GM12873 (cell line): ENCODE measurements around the gene MMP14.

Source experiments
- TF ChIP-seq, protein P1 (sequence below): IDR thresholded peaks from 2 replicates; pipeline ENCODE4 v1.5.1; 2012; ENCODE audit warnings: low read depth, mild to moderate bottlenecking, moderate library complexity, low read length, control low read depth; ENCODE audit not compliant: insufficient read depth; ENCODE audit errors: missing control alignments

The MMP14 gene

DNA sequence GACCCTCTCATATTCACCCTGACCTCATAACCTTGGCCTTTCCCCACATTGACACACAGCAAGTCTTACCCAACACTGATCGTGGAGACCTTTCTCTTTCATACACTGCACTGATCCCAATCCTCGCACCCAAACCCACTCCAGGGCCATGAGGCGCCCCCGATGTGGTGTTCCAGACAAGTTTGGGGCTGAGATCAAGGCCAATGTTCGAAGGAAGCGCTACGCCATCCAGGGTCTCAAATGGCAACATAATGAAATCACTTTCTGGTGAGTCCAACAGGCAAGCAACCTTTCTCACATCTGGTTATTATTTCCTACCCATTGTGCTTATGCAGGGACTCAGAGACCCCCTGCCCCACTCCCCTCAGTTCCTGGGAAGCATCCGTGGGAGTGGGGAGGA, 5.4 kb downstream of the MMP14 start:
- TF ChIP-seq, protein P1, sequence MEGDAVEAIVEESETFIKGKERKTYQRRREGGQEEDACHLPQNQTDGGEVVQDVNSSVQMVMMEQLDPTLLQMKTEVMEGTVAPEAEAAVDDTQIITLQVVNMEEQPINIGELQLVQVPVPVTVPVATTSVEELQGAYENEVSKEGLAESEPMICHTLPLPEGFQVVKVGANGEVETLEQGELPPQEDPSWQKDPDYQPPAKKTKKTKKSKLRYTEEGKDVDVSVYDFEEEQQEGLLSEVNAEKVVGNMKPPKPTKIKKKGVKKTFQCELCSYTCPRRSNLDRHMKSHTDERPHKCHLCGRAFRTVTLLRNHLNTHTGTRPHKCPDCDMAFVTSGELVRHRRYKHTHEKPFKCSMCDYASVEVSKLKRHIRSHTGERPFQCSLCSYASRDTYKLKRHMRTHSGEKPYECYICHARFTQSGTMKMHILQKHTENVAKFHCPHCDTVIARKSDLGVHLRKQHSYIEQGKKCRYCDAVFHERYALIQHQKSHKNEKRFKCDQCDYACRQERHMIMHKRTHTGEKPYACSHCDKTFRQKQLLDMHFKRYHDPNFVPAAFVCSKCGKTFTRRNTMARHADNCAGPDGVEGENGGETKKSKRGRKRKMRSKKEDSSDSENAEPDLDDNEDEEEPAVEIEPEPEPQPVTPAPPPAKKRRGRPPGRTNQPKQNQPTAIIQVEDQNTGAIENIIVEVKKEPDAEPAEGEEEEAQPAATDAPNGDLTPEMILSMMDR = no peak

DNA sequence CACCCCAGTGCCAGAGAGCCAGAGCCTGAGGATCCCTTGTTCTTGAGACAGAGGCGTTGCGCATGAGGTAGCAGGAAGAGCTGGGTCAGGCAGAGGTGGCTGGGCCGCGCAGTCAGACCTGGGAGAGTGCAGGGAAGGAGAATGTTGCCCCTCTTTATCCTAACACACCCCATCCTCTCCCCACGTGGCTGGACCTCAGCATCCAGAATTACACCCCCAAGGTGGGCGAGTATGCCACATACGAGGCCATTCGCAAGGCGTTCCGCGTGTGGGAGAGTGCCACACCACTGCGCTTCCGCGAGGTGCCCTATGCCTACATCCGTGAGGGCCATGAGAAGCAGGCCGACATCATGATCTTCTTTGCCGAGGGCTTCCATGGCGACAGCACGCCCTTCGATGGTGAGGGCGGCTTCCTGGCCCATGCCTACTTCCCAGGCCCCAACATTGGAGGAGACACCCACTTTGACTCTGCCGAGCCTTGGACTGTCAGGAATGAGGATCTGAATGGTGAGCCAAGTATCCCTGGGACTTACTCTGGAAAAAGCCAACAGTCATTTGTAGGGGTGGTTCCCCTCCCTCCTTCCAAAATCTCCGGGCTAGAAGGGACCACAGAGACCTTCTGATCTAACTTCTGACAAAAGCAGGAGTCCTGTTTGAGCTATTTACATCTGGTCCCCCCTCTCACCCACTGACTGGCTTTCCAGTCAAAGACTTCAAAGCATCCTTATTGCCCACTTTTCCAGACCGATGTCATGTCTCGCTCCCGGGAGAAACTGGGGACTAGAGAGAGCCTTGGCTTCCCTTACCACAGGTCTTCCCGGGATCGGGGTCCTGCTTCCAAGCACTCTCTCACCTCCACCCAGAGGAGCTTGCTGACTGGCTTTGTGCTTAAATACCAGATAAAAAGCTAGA, 6.1 kb downstream of the MMP14 start:
- TF ChIP-seq, protein P1 = no peak

DNA sequence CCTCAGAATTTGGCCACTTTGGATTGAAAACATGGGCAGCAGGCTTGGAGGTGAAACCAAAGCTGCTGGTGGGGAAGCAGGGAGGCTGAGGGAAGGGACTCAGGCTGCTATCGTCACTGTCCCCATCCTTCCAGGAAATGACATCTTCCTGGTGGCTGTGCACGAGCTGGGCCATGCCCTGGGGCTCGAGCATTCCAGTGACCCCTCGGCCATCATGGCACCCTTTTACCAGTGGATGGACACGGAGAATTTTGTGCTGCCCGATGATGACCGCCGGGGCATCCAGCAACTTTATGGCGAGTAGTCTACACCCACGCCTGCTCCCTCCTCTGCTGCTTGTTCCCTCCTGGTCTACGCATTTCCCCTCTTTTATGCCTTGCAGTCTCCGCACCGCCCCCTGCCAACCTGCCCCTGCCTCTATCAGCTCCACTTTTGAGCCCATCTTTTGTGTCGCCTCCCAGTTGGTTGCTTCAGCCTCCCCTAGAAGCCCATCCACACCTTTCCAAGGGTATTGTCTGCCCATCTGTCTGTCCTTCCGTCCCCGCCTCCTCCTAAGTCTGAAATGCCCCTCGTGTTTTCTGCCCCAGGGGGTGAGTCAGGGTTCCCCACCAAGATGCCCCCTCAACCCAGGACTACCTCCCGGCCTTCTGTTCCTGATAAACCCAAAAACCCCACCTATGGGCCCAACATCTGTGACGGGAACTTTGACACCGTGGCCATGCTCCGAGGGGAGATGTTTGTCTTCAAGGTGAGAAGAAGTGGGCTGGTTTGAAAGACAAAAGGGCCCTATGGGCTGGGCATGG, 6.9 kb downstream of the MMP14 start:
- TF ChIP-seq, protein P1 = no peak

DNA sequence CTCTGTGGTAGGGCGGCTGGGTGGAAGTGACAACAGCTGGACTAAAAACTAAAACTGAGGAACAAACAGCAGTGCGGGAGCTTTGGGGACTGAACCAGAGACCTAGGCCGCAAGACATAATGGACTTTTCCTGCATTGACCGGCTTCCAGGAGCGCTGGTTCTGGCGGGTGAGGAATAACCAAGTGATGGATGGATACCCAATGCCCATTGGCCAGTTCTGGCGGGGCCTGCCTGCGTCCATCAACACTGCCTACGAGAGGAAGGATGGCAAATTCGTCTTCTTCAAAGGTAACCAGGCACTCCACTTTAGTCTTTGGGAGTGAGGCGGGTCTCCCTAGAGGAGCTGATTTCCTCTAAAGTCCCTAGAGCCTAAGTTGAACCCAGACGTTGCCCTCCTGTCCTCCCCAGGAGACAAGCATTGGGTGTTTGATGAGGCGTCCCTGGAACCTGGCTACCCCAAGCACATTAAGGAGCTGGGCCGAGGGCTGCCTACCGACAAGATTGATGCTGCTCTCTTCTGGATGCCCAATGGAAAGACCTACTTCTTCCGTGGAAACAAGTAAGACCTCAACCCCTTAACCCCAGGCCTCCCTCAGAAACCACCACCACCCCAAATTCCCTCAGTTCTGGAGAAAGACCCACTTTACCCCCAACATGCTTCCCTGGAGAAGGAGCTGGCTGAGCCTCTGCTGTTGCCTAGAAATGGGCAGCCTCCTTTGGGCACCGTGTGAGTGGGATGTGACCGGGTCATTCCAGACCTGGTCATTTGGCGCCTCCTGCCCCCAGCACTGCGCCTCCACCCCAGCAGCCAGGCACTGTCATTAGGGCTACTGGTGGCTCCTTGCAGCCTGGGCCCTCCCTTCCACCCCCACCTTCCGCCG, 8.1 kb downstream of the MMP14 start:
- TF ChIP-seq, protein P1 = no peak

DNA sequence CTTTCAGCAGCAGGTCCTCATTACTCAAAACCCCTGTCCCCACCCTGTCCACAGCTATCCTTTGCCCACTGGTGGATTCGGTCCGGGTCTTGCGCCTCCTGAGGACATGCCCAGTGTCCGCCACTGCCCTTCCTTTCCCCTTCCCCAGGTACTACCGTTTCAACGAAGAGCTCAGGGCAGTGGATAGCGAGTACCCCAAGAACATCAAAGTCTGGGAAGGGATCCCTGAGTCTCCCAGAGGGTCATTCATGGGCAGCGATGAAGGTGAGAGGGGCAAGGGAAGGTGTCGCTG, 8.7 kb downstream of the MMP14 start:
- TF ChIP-seq, protein P1 = no peak

DNA sequence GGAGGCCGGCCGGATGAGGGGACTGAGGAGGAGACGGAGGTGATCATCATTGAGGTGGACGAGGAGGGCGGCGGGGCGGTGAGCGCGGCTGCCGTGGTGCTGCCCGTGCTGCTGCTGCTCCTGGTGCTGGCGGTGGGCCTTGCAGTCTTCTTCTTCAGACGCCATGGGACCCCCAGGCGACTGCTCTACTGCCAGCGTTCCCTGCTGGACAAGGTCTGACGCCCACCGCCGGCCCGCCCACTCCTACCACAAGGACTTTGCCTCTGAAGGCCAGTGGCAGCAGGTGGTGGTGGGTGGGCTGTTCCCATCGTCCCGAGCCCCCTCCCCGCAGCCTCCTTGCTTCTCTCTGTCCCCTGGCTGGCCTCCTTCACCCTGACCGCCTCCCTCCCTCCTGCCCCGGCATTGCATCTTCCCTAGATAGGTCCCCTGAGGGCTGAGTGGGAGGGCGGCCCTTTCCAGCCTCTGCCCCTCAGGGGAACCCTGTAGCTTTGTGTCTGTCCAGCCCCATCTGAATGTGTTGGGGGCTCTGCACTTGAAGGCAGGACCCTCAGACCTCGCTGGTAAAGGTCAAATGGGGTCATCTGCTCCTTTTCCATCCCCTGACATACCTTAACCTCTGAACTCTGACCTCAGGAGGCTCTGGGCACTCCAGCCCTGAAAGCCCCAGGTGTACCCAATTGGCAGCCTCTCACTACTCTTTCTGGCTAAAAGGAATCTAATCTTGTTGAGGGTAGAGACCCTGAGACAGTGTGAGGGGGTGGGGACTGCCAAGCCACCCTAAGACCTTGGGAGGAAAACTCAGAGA, 9.6 kb downstream of the MMP14 start:
- TF ChIP-seq, protein P1 = no peak
